SW 1271 (cell line): ENCODE results near the gene CACNB4.
"Not testable (repeated sequence)": the region's sequence is repeated elsewhere in the genome, so short reads cannot be mapped to it uniquely, and the experiment has no call there.

Source experiments
- DNase-seq, 2 experiments: peaks; one replicate each; lab custom pipeline; 2025; lab: John Stamatoyannopoulos, UW

Gene CACNB4

GRCh38 chr2:151824886-151825285 lies 274.0 kb downstream of the CACNB4 start:
- no peak for DNase-seq

GRCh38 chr2:151823651-151824050 lies 275.2 kb downstream of the CACNB4 start:
- DNase-seq: no peak

GRCh38 chr2:151819920-151820319 lies 278.9 kb downstream of the CACNB4 start:
- no peak for DNase-seq

GRCh38 chr2:151817929-151818328 lies 280.9 kb downstream of the CACNB4 start:
- DNase-seq: no peak

- DNase-seq: no peak
Measured at GRCh38 chr2:151816843-151817242, 282.0 kb downstream of the CACNB4 start.

- no peak for DNase-seq
Measured at GRCh38 chr2:151815821-151816489, 282.9 kb downstream of the CACNB4 start.

GRCh38 chr2:151810489-151810888 lies 288.4 kb downstream of the CACNB4 start:
- no peak for DNase-seq

- no peak for DNase-seq
Measured at GRCh38 chr2:151809073-151809383, 289.8 kb downstream of the CACNB4 start.

GRCh38 chr2:151808258-151809072 lies 290.4 kb downstream of the CACNB4 start:
- no peak for DNase-seq

- DNase-seq: no peak
Measured at GRCh38 chr2:151805961-151806360, 292.9 kb downstream of the CACNB4 start.

GRCh38 chr2:151805343-151805742 lies 293.5 kb downstream of the CACNB4 start:
- no peak for DNase-seq

- DNase-seq: no peak
Measured at GRCh38 chr2:151803811-151804210, 295.0 kb downstream of the CACNB4 start.

GRCh38 chr2:151802315-151802714 lies 296.5 kb downstream of the CACNB4 start:
- DNase-seq: no peak

GRCh38 chr2:151799886-151800292 lies 299.0 kb downstream of the CACNB4 start:
- DNase-seq: no peak

GRCh38 chr2:151796774-151797173 lies 302.1 kb downstream of the CACNB4 start:
- DNase-seq: no peak

- no peak for DNase-seq
Measured at GRCh38 chr2:151795646-151796240, 303.1 kb downstream of the CACNB4 start.

GRCh38 chr2:151794422-151794821 lies 304.4 kb downstream of the CACNB4 start:
- not testable (repeated sequence) for DNase-seq

GRCh38 chr2:151793123-151793522 lies 305.7 kb downstream of the CACNB4 start:
- no peak for DNase-seq

- DNase-seq: no peak
Measured at GRCh38 chr2:151792589-151792988, 306.3 kb downstream of the CACNB4 start.

GRCh38 chr2:151791545-151791944 lies 307.3 kb downstream of the CACNB4 start:
- DNase-seq: no peak

- no peak for DNase-seq
Measured at GRCh38 chr2:151790689-151791088, 308.2 kb downstream of the CACNB4 start.

GRCh38 chr2:151789055-151789834 lies 309.6 kb downstream of the CACNB4 start:
- no peak for DNase-seq
